CD14-positive monocyte (primary cell): Measurements from ENCODE around the gene CHEK1. TPM values are rescaled to one million over a fixed set of nuclear protein-coding genes. Genes with fewer than 3 reads are reported as not detected.

Source experiments
- DNase-seq, 3 donors: peaks; one replicate each; pipeline ENCODE4 v3.0.0-alpha.2; 2011 to 2022
- H2AFZ ChIP-seq: 2 replicates; pipeline ENCODE4 v1.6.0; 2012; ENCODE audit warnings: mild to moderate bottlenecking, low read depth, low read length, inconsistent platforms; ENCODE audit not compliant: insufficient read depth, poor library complexity, severe bottlenecking
- H3K27ac ChIP-seq, 2 donors: 1 replicate in 1 of 2; 2 replicates in 1 of 2; pipeline ENCODE4 v1.5.1; 2012 to 2013; ENCODE audit warnings: low read length in 2 of 2, control low read depth in 1 of 2, inconsistent platforms in 1 of 2, low read depth in 1 of 2, mild to moderate bottlenecking in 1 of 2
- H3K27me3 ChIP-seq, 2 donors: one replicate each; pipeline versions ENCODE4 v1.6.0 to v1.6.1; 2011 to 2013; ENCODE audit warnings: low read length in 2 of 2; ENCODE audit not compliant: control insufficient read depth in 2 of 2, insufficient read depth in 2 of 2
- H3K36me3 ChIP-seq, 2 donors: replicated peaks in 1 of 2; 1 replicate in 1 of 2; 2 replicates in 1 of 2; pipeline versions ENCODE4 v1.5.1 to v1.6.1; 2012 to 2013; ENCODE audit warnings: low read length in 2 of 2, control low read depth in 1 of 2, inconsistent platforms in 1 of 2, mild to moderate bottlenecking in 1 of 2; ENCODE audit not compliant: insufficient read depth in 2 of 2, control insufficient read depth in 1 of 2
- H3K4me1 ChIP-seq, 2 donors: 1 replicate in 1 of 2; 2 replicates in 1 of 2; pipeline versions ENCODE4 v1.5.1 to v1.6.1; 2012 to 2013; ENCODE audit warnings: low read length in 2 of 2, control low read depth in 1 of 2, inconsistent platforms in 1 of 2, mild to moderate bottlenecking in 1 of 2, moderate library complexity in 1 of 2; ENCODE audit not compliant: insufficient read depth in 2 of 2, control insufficient read depth in 1 of 2
- H3K4me2 ChIP-seq: replicated peaks from 2 replicates; pipeline ENCODE3; 2012; ENCODE audit warnings: low read length, moderate library complexity, mild to moderate bottlenecking; ENCODE audit not compliant: poor library complexity, severe bottlenecking; ENCODE audit errors: extremely low read depth
- H3K4me3 ChIP-seq, 3 experiments: fragments of 200-600 bp in 1 of 3; sonication (generic) in 1 of 3; replicated peaks in 1 of 3; 1 replicate in 2 of 3; 2 replicates in 1 of 3; pipeline ENCODE4 v1.5.1; 2011 to 2013; ENCODE audit warnings: low read length in 3 of 3, mild to moderate bottlenecking in 3 of 3, control low read depth in 2 of 3, low read depth in 2 of 3, inconsistent platforms in 1 of 3, moderate library complexity in 1 of 3
- H3K79me2 ChIP-seq: 2 replicates; pipeline ENCODE4 v1.6.0; 2012; ENCODE audit warnings: mild to moderate bottlenecking, control low read depth, inconsistent platforms, low read length, moderate library complexity; ENCODE audit not compliant: insufficient read depth
- H3K9ac ChIP-seq: 2 replicates; pipeline ENCODE4 v1.6.0; 2017; ENCODE audit warnings: low read length, mild to moderate bottlenecking; ENCODE audit not compliant: insufficient read depth, poor library complexity, severe bottlenecking
- H3K9me3 ChIP-seq, 2 donors: replicated peaks in 1 of 2; 1 replicate in 1 of 2; 2 replicates in 1 of 2; pipeline versions ENCODE4 v1.5.1 to v1.6.1; 2012 to 2013; ENCODE audit warnings: low read length in 2 of 2, control low read depth in 1 of 2; ENCODE audit not compliant: control insufficient read depth in 1 of 2, insufficient read depth in 1 of 2
- H4K20me1 ChIP-seq: 2 replicates; pipeline ENCODE4 v1.6.0; 2012; ENCODE audit warnings: mild to moderate bottlenecking, low read length, control low read depth, moderate library complexity; ENCODE audit not compliant: insufficient read depth
- H3K27ac Mint-ChIP-seq, 7 donors: one replicate each; pipeline ENCODE4 v1.8.0; 2020; ENCODE audit warnings: mild to moderate bottlenecking in 7 of 7, mixed read lengths in 7 of 7, moderate library complexity in 6 of 7, inconsistent platforms in 2 of 7
- H3K27me3 Mint-ChIP-seq, 3 donors: one replicate each; pipeline ENCODE4 v1.8.0; 2021 to 2022; ENCODE audit warnings: low read depth in 3 of 3, mild to moderate bottlenecking in 3 of 3, mixed read lengths in 3 of 3, moderate library complexity in 3 of 3, inconsistent platforms in 1 of 3
- H3K36me3 Mint-ChIP-seq, 2 donors: one replicate each; pipeline ENCODE4 v1.8.0; 2020; ENCODE audit warnings: mixed read lengths in 2 of 2, inconsistent platforms in 1 of 2, mild to moderate bottlenecking in 1 of 2
- H3K4me1 Mint-ChIP-seq: one replicate; pipeline ENCODE4 v1.8.0; 2020; ENCODE audit warnings: mild to moderate bottlenecking, mixed read lengths
- H3K4me3 Mint-ChIP-seq, 2 donors: one replicate each; pipeline ENCODE4 v1.8.0; 2020; ENCODE audit warnings: mild to moderate bottlenecking in 2 of 2, mixed read lengths in 2 of 2, moderate library complexity in 1 of 2
- H3K9me3 Mint-ChIP-seq, 7 donors: one replicate each; pipeline ENCODE4 v1.8.0; 2020 to 2022; ENCODE audit warnings: mixed read lengths in 7 of 7, mild to moderate bottlenecking in 6 of 7, moderate library complexity in 6 of 7, inconsistent platforms in 2 of 7
- CTCF ChIP-seq: fragments of 200-600 bp; IDR thresholded peaks from one replicate; pipeline ENCODE4 v1.8.0; 2022; ENCODE audit warnings: antibody characterized with exemption, mild to moderate bottlenecking
- WGBS: methylation state at CpG from one replicate; pipeline ENCODE4 v1.1.5; 2013; ENCODE audit warnings: missing lambda C conversion rate; ENCODE audit not compliant: insufficient coverage; 5-methylcytosine and 5-hydroxymethylcytosine counted together
- intact Hi-C, 2 donors: fragments of 100-400 bp; cut with micrococcal nuclease; formaldehyde crosslinking; loops; one replicate each; pipeline versions ENCODE4 v1.15.0 to v1.15.1; 2023
- polyA plus RNA-seq, 3 donors: library from polyadenylated mRNA; depleted of rRNA in 1 of 3; unstranded in 2 of 3; stranded (reverse) in 1 of 3; fragments of 300-500 nt in 2 of 3; fragments of >200 nt in 1 of 3; fragmentation: Illumina TruSeq in 2 of 3; gene quantifications; 1 replicate in 2 of 3; 2 replicates in 1 of 3; pipeline ENCODE4 v1.2.3, GENCODE V29; 2012 to 2021

The CHEK1 gene
- polyA plus RNA-seq, 3 donors, result 0.18 to 0.55 (median 0.43) TPM

- peaks cover 0 to 11% (median 6%) of the 10 kb centered on the region in 7 donors for H3K9me3 Mint-ChIP-seq
- H3K9ac ChIP-seq, result no peak overlapping the region
- peaks cover 44 to 66% of the 10 kb centered on the region in 2 donors for H3K36me3 Mint-ChIP-seq
Observed at GRCh38 chr11:125667151-125667550, 42.2 kb downstream of the CHEK1 start.

GRCh38 chr11:125670172-125670571 is 45.2 kb downstream of the CHEK1 start:
- Histone ChIP-seq H3K27ac (no peak overlapping the region), H3K27me3 (no peaks in the 10 kb centered on the region), H3K9ac (no peak overlapping the region), H3K79me2 (no peaks in the 10 kb centered on the region), H3K4me3 (no peak overlapping the region), H3K4me2 (no peak overlapping the region), H3K36me3 (peaks cover 7 to 30% of the 10 kb centered on the region in 2 donors), H2AFZ (no peak overlapping the region), H3K9me3 (no peaks in the 10 kb centered on the region), H3K4me1 (no peaks in the 10 kb centered on the region), H4K20me1 (no peaks in the 10 kb centered on the region)
- no peak for DNase-seq
- Mint-ChIP-seq H3K4me3 (no peak overlapping the region), H3K4me1 (no peaks in the 10 kb centered on the region), H3K27ac (no peak overlapping the region), H3K9me3 (peaks cover 0 to 7% (median 2%) of the 10 kb centered on the region in 7 donors), H3K27me3 (no peaks in the 10 kb centered on the region), H3K36me3 (peaks cover 30 to 43% of the 10 kb centered on the region in 2 donors)
- intact Hi-C loops, result no loop called here
- no peak for TF ChIP-seq CTCF
- WGBS, result no CpG with 5 or more reads among the region's 1 CpG

More at GRCh38 chr11:125667151-125667550, 42.2 kb downstream of the CHEK1 start:
- intact Hi-C loops, result no loop called here
- Mint-ChIP-seq H3K4me3 (no peak overlapping the region), H3K27ac (no peak overlapping the region), H3K27me3 (no peaks in the 10 kb centered on the region), H3K4me1 (no peaks in the 10 kb centered on the region)
- no peak overlapping the region for H3K4me2 ChIP-seq
- H3K36me3 ChIP-seq, result peaks cover 10 to 35% of the 10 kb centered on the region in 2 donors
- no peaks in the 10 kb centered on the region for H3K27me3 ChIP-seq
- DNase-seq, result no peak
- no peaks in the 10 kb centered on the region for H3K4me1 ChIP-seq
- no peak for TF ChIP-seq CTCF
- H3K79me2 ChIP-seq, result no peaks in the 10 kb centered on the region
- WGBS, result no CpG with 5 or more reads among the region's 2 CpGs
- no peak overlapping the region for H3K27ac ChIP-seq
- H3K9me3 ChIP-seq, result no peaks in the 10 kb centered on the region
- no peak overlapping the region for H2AFZ ChIP-seq
- H3K4me3 ChIP-seq, result no peak overlapping the region
- no peaks in the 10 kb centered on the region for H4K20me1 ChIP-seq
